Activated CD4-positive, alpha-beta T cell treated with anti-CD3 and anti-CD28 coated beads for 48 hours (primary cell): Measurements from ENCODE around the gene MTPN.

Source experiments
- DNase-seq: peaks from one replicate; pipeline ENCODE4 v3.0.0-alpha.2; 2020

MTPN gene

GRCh38 chr7:135922263-135922662 is 54.9 kb downstream of the MTPN start:
- DNase-seq, result no peak

GRCh38 chr7:135920478-135920877 is 56.7 kb downstream of the MTPN start:
- DNase-seq, result no peak

- no peak for DNase-seq
Measured at GRCh38 chr7:135919071-135919841, 57.9 kb downstream of the MTPN start.

GRCh38 chr7:135918134-135918533 is 59.0 kb downstream of the MTPN start:
- no peak for DNase-seq

GRCh38 chr7:135917721-135918120 is 59.4 kb downstream of the MTPN start:
- DNase-seq, result no peak

GRCh38 chr7:135914346-135914745 is 62.8 kb downstream of the MTPN start:
- no peak for DNase-seq

- DNase-seq, result no peak
Measured at GRCh38 chr7:135913404-135913803, 63.8 kb downstream of the MTPN start.

GRCh38 chr7:135911099-135911498 is 66.1 kb downstream of the MTPN start:
- no peak for DNase-seq

- no peak for DNase-seq
Measured at GRCh38 chr7:135910393-135911036, 66.6 kb downstream of the MTPN start.

GRCh38 chr7:135905858-135906257 is 71.3 kb downstream of the MTPN start:
- DNase-seq, result no peak

GRCh38 chr7:135905355-135905754 is 71.8 kb downstream of the MTPN start:
- no peak for DNase-seq

- DNase-seq, result no peak
Measured at GRCh38 chr7:135904282-135904681, 72.9 kb downstream of the MTPN start.

- DNase-seq, result no peak
Measured at GRCh38 chr7:135901585-135902540, 75.3 kb downstream of the MTPN start.

GRCh38 chr7:135900065-135900546 is 77.1 kb downstream of the MTPN start:
- no peak for DNase-seq

GRCh38 chr7:135899458-135900064 is 77.6 kb downstream of the MTPN start:
- DNase-seq, result no peak

- DNase-seq, result no peak
Measured at GRCh38 chr7:135898226-135898625, 78.9 kb downstream of the MTPN start.

- DNase-seq, result no peak
Measured at GRCh38 chr7:135894816-135895215, 82.3 kb downstream of the MTPN start.

GRCh38 chr7:135889823-135890222 is 87.3 kb downstream of the MTPN start:
- DNase-seq, result no peak

- no peak for DNase-seq
Measured at GRCh38 chr7:135888740-135889139, 88.4 kb downstream of the MTPN start.

GRCh38 chr7:135886345-135887132 is 90.6 kb downstream of the MTPN start:
- no peak for DNase-seq

- DNase-seq, result no peak
Measured at GRCh38 chr7:135884495-135885232, 92.5 kb downstream of the MTPN start.
